ENCODE measurements around the gene CFAP54.
A peak's percentile ranks its signal among the peaks of the same experiment; 100 is the strongest.

The CFAP54 gene

DNA sequence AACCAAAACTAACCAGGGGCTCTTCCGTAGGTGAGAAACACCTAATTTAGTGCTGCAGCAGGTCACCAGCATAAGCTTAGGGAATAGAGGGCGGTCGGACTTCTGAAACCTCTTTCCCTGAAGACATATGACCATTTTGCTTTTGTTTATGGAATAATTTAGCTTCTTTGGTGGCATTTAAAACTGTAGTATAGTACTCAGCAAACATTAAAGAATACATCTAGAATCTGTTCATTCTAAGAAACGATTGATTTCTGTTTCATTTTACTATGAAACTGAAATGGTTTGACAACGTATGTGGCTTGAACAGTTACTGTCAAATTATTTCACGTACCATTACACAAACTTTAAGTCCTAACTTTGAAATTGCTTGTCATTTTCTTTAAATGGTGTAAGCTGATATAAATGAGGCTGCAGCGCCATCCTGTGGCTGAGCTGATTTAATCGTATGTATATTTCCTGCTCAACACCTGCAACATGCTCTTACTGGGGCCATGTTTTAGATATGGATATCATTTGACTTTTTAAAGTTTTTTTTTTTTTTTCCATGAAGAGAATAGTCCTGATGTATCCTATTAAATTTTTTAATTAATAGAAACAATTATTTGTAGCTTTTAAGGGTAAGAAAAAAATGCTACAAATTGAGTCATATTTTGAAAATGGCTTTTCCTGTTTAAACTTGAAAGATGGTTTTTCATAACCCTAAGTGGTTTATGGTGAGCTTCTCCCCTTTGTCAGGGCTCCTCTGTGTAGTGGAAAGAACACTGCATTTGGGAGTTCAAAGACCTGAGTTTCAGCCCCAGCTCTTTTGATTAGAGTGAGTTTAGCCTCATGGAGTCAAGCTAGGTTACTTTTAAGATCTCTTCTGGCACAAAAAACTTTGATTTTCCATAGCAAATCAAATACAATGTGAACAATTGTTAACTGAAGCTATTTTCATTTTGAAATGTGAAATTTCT lies 27.4 kb downstream of the CFAP54 start:
- no peak overlapping the region for H3K4me3 ChIP-seq (ENCODE audit: low read depth, low read length)
- TF ChIP-seq, protein P1, sequence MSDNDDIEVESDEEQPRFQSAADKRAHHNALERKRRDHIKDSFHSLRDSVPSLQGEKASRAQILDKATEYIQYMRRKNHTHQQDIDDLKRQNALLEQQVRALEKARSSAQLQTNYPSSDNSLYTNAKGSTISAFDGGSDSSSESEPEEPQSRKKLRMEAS (IDR thresholded peaks at IDR 0.05; ENCODE audit: low read depth, low read length): peak; percentile 47; the same call in 1 of the 2 replicates
- TF ChIP-seq, protein P2, sequence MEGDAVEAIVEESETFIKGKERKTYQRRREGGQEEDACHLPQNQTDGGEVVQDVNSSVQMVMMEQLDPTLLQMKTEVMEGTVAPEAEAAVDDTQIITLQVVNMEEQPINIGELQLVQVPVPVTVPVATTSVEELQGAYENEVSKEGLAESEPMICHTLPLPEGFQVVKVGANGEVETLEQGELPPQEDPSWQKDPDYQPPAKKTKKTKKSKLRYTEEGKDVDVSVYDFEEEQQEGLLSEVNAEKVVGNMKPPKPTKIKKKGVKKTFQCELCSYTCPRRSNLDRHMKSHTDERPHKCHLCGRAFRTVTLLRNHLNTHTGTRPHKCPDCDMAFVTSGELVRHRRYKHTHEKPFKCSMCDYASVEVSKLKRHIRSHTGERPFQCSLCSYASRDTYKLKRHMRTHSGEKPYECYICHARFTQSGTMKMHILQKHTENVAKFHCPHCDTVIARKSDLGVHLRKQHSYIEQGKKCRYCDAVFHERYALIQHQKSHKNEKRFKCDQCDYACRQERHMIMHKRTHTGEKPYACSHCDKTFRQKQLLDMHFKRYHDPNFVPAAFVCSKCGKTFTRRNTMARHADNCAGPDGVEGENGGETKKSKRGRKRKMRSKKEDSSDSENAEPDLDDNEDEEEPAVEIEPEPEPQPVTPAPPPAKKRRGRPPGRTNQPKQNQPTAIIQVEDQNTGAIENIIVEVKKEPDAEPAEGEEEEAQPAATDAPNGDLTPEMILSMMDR (IDR thresholded peaks at IDR 0.05; ENCODE audit: low read depth, low read length): peak; percentile 59
- peak; percentile 32; the same call in 1 of the 2 replicates for TF ChIP-seq MYC (IDR thresholded peaks at IDR 0.05; ENCODE audit: low read depth, low read length)
- TF ChIP-seq POLR2A (IDR thresholded peaks at IDR 0.05; ENCODE audit: extremely low read depth, insufficient read length): no peak
- peak; percentile 88 for DNase-seq (ENCODE audit: low read depth)

- no peak overlapping the region for H3K4me3 ChIP-seq (ENCODE audit: low read depth, low read length)
- TF ChIP-seq POLR2A (IDR thresholded peaks at IDR 0.05; ENCODE audit: extremely low read depth, insufficient read length) (no peak), MYC (IDR thresholded peaks at IDR 0.05; ENCODE audit: low read depth, low read length) (no peak)
- TF ChIP-seq, protein P1 (IDR thresholded peaks at IDR 0.05; ENCODE audit: low read depth, low read length): no peak
- TF ChIP-seq, protein P2 (IDR thresholded peaks at IDR 0.05; ENCODE audit: low read depth, low read length): no peak
- no peak for DNase-seq (ENCODE audit: low read depth)
These were observed 31.4 kb downstream of the CFAP54 start for GRCh38 chr12:96520767-96521166.

- DNase-seq (ENCODE audit: low read depth): no peak
- no peak overlapping the region for H3K4me3 ChIP-seq (ENCODE audit: low read depth, low read length)
- no peak for TF ChIP-seq POLR2A (IDR thresholded peaks at IDR 0.05; ENCODE audit: extremely low read depth, insufficient read length)
- TF ChIP-seq, protein P2 (IDR thresholded peaks at IDR 0.05; ENCODE audit: low read depth, low read length): no peak
- TF ChIP-seq, protein P1 (IDR thresholded peaks at IDR 0.05; ENCODE audit: low read depth, low read length): no peak
- no peak for TF ChIP-seq MYC (IDR thresholded peaks at IDR 0.05; ENCODE audit: low read depth, low read length)
These were observed 32.7 kb downstream of the CFAP54 start for GRCh38 chr12:96521895-96522682.

DNA sequence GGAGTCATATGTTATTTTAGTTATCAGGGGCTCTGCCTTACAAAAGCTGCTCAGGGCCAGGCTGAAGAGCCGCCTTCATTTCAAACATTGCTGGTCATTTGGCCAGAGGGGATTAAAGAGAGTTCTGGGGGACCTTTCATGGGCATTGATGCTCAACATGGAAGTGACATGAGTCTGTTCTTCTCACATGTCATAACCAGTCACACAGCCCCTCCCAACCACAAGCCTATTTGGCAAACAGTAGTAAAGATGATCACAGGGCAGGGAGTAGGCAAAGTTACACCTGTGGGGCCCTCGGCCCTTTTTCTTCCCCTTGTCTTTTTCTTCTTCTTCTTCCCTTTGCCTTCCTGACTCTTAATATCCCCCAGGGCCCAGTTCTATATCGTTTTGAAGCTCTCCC lies 33.3 kb downstream of the CFAP54 start:
- no peak overlapping the region for H3K4me3 ChIP-seq (ENCODE audit: low read depth, low read length)
- TF ChIP-seq POLR2A (IDR thresholded peaks at IDR 0.05; ENCODE audit: extremely low read depth, insufficient read length): no peak

DNA sequence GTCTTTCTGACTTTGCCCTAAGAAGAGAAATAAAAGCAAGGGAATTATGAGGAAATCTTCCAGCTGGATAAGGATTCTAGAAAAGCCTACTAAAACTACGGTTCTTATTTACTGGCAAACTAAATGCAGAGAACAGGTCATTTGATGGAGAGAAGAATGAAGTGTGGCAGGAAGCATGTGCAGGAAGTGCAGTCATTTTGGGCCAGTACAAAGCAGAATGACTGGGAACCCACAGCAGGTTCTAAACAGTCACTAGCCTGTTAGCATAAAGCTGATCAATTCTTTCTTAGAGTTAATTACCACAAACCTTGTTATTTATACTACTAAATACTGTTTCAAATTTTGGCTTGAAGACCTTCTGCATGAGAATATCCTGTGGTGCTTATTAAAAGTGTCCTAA lies 36.7 kb downstream of the CFAP54 start:
- TF ChIP-seq POLR2A (IDR thresholded peaks at IDR 0.05; ENCODE audit: extremely low read depth, insufficient read length) (no peak), MYC (IDR thresholded peaks at IDR 0.05; ENCODE audit: low read depth, low read length) (no peak)
- TF ChIP-seq, protein P2 (IDR thresholded peaks at IDR 0.05; ENCODE audit: low read depth, low read length): no peak
- TF ChIP-seq, protein P1 (IDR thresholded peaks at IDR 0.05; ENCODE audit: low read depth, low read length): no peak
- DNase-seq (ENCODE audit: low read depth): no peak
- no peak overlapping the region for H3K4me3 ChIP-seq (ENCODE audit: low read depth, low read length)

More for the DNA sequence above, 33.3 kb downstream of the CFAP54 start:
- DNase-seq (ENCODE audit: low read depth): no peak

GRCh38 chr12:96529912-96530311 lies 40.5 kb downstream of the CFAP54 start:
- TF ChIP-seq, protein P2 (IDR thresholded peaks at IDR 0.05; ENCODE audit: low read depth, low read length): no peak
- TF ChIP-seq MYC (IDR thresholded peaks at IDR 0.05; ENCODE audit: low read depth, low read length): no peak
- TF ChIP-seq, protein P1 (IDR thresholded peaks at IDR 0.05; ENCODE audit: low read depth, low read length): no peak
- no peak for TF ChIP-seq POLR2A (IDR thresholded peaks at IDR 0.05; ENCODE audit: extremely low read depth, insufficient read length)
- H3K4me3 ChIP-seq (ENCODE audit: low read depth, low read length): no peak overlapping the region
- no peak for DNase-seq (ENCODE audit: low read depth)
